Transverse colon (tissue), 4 donors: ENCODE results near the gene GPC5.

Experiments used
- EP300 ChIP-seq: sonication (generic); formaldehyde crosslinking; IDR thresholded peaks from one replicate; pipeline ENCODE4 v1.6.1; 2017; ENCODE audit warnings: antibody characterized with exemption, low read depth
- POLR2A ChIP-seq: fragments of 450-650 bp; IDR thresholded peaks from one replicate; pipeline ENCODE4 v1.6.1; 2016; ENCODE audit warnings: antibody characterized with exemption, mild to moderate bottlenecking, moderate library complexity
- POLR2AphosphoS5 ChIP-seq, 3 donors: sonication (generic); formaldehyde crosslinking; IDR thresholded peaks; one replicate each; pipeline ENCODE4 v1.6.1; 2016; ENCODE audit warnings: antibody characterized with exemption in 3 of 3
- TF ChIP-seq, protein P1 (sequence below), 5 experiments: fragments of 200-600 bp in 3 of 5; fragments of 450-650 bp in 2 of 5; sonication (generic) in 3 of 5; IDR thresholded peaks; 1 replicate in 2 of 5; 2 replicates in 3 of 5; pipeline ENCODE4 v1.5.1; 2016 to 2017; ENCODE audit warnings: antibody characterized with exemption in 5 of 5, inconsistent platforms in 3 of 5, mild to moderate bottlenecking in 2 of 5, moderate library complexity in 1 of 5

DNA sequence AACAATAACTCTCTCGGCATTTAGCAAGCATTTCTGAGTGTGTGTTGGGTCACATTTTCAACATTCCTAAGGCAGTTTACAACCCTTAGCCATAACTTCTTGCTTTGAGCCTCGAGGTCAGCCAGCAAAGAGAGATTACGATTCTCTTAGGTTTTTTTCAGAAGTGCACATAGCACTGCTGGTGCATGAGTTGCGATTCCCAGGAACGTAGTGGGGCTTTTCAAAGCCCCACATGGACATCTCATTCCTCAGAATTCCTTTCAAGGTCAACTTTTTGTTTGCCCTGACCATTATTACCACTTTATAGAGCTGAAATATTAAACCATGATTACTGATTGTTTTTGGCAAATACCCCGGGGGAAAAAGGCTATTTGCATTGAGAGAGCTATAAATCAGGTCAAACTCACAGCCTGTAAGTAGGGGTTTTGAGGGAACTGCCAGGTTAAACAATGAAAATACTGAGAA, 705.3 kb downstream of the GPC5 start:
- TF ChIP-seq, protein P1, sequence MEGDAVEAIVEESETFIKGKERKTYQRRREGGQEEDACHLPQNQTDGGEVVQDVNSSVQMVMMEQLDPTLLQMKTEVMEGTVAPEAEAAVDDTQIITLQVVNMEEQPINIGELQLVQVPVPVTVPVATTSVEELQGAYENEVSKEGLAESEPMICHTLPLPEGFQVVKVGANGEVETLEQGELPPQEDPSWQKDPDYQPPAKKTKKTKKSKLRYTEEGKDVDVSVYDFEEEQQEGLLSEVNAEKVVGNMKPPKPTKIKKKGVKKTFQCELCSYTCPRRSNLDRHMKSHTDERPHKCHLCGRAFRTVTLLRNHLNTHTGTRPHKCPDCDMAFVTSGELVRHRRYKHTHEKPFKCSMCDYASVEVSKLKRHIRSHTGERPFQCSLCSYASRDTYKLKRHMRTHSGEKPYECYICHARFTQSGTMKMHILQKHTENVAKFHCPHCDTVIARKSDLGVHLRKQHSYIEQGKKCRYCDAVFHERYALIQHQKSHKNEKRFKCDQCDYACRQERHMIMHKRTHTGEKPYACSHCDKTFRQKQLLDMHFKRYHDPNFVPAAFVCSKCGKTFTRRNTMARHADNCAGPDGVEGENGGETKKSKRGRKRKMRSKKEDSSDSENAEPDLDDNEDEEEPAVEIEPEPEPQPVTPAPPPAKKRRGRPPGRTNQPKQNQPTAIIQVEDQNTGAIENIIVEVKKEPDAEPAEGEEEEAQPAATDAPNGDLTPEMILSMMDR (IDR thresholded peaks at IDR 0.05), result no peak
- TF ChIP-seq POLR2A, result no peak
- TF ChIP-seq EP300, result no peak
- no peak for TF ChIP-seq POLR2AphosphoS5 (IDR thresholded peaks at IDR 0.05)
